HG02840 (cell line): ENCODE results near the gene HDAC8.

Source experiments
- ATAC-seq: cut with Tn5 transposase; IDR thresholded peaks from one replicate; pipeline ENCODE4 v1.9.1; 2021; ENCODE audit warnings: mild to moderate bottlenecking, moderate library complexity, moderate number of reproducible peaks; ENCODE audit not compliant: unreplicated experiment, low FRiP score

HDAC8 gene

DNA sequence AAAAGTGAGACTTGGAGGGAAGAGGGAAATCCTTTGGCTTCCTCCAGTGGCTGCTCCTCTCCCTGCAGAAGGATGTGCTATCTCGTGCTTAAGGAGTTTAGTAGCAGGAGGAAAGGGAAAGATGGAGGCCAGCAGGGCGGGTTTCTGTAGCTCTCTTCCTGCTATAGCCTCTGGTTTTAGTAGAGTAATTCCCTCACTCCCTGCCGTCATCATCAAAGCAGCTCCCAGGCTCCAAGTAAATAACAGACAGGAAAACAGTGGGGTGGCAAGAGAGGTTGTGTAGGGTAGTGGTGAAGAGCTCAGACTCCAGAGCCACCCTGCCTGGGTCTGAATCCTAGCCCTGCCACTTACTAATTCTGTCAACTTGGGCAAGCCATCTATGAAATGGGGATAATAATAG is 185.4 kb downstream of the HDAC8 start:
- ATAC-seq = no peak

DNA sequence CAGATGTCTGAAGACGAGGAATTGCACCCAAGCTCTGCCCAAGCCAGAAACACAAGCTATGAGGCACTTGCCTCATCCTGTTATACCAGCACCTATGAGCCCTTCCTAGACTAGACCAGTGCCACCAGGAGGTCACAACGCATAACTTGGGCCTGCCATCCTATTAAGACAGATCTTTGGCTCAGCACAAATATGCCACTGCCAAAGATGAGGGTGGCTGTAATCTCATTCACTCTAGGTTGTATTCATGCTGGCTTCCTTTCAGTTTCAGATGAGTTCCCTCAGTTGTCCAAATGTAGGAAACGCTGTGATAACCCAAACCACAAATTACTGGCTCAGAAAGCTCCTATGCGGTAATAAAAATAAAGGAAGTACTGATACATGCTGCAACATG is 190.4 kb downstream of the HDAC8 start:
- ATAC-seq = no peak

DNA sequence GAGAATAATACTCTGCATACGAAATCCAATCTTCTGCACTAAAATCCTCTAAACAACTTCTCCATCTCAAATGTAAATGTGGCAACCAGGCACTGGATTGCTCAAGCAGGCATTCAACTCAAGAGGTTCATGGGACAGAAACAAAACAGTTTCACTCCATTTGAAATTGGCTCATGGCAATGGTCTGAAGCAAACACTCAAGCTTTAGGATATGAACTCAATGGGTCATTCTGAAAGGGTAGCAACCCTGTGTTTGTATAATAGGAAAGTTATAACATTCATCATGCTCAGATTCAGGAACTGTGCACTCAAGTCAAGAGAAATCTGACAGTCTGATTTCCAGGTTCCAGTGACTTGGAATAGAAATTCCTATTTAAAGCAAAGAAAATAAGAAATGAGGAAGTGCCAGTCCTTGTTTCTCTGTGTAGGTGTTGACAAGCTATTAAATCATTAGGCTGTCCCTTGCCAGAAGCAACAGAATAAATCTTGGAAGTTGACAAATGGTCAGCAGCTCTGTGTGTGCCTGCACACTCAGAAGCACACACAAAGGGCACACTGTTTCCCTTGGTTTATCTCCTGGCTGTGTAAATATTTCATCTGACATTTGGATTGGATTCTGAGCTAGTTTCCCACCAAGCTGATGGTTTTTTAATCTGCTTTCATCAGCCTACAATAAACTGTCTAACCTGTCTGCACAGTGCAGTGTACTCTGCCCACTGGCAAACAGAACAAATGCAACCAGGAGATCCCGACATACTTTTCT is 191.0 kb downstream of the HDAC8 start:
- no peak for ATAC-seq

DNA sequence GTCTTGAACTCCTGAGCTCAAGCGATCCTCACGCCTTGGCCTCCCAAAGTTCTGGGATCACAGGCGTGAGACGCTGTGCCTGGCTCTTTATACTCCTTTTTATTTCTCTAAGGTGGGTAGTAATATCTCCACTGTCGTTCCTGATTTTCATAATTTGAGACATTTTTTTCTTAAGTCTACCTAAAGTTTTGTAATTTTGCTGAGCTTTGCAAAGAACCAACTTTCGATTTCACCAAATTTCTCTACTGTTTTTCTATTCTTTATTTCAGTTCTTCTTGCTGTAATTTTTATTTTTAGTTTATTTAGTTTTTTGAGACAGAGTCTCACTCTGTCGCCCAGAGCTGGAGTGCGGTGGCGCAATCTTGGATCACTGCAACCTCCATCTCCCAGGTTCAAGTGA is 196.5 kb downstream of the HDAC8 start:
- no peak for ATAC-seq

DNA sequence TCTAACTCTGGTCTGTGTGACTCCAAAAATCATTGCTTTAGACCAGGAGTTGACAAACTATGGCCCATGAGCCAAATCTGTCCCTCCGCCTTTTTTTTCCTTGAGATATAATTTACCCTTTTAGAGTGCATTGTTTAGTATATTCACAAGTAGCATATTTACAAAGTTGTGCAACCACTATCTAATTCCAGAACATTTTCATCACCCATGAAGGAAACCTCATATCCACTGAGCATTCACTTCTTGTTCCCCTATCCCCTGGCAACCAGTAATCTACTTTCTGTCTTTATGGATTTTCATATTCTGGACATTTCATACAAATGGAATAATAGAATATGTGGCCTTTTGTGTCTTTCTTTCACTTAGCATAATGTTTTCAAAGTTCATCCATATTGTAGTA is 199.5 kb downstream of the HDAC8 start:
- ATAC-seq = no peak

DNA sequence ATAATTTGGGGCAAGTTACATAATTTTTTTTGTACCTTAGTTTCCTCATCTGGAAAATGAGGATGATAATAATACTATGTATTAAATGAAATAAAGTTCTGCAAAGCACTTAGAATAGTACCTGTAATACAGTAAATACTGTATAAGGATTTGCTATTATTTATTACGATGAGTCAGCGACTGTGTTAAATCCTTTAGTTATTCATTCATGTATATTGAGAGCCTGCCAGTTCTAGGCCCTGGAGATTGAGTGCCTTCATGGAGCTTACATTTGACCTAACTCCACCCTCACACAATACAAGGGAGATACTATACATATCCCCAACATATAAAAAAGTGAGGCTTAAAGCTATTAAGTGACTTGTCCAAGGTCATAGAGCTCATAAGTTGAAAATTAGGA is 199.9 kb downstream of the HDAC8 start:
- ATAC-seq = no peak

DNA sequence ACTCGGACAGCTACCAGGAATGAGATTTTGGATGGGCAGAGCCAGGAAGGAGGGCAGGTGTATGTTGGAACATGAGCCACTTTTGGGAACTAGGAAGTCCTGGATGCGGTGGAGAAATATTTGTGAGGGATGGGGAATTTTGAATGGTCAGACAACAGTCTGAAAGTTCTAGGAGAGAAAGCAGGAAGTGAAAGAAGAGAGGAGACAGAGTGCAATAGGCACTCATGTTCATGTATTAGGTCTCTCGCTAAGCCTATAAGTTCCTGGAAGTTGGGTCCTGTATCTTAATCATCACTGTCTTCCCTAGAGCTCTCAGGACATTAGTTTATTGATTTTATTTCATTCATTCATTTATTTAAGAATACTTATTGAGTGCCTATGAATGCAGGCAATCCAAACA is 201.2 kb downstream of the HDAC8 start:
- no peak for ATAC-seq

DNA sequence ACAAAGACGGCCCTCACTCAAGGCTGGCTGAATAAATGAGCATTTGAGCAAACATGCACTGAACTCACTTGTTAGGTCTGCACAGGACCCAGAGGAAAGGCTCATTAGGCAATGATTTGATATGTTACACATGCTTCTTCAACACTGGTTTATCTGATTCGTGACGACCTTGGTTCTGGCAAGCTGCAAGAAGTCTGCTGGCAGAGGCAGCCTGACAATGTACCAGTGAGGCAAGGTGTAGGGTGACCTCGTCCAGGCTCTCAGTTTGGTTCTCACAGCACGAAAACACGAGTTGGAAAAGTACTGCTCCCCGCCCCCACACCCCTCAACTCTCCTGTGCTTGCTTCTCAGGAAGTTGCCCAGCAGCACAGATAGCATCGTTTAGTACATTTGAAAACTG is 203.8 kb downstream of the HDAC8 start:
- no peak for ATAC-seq

DNA sequence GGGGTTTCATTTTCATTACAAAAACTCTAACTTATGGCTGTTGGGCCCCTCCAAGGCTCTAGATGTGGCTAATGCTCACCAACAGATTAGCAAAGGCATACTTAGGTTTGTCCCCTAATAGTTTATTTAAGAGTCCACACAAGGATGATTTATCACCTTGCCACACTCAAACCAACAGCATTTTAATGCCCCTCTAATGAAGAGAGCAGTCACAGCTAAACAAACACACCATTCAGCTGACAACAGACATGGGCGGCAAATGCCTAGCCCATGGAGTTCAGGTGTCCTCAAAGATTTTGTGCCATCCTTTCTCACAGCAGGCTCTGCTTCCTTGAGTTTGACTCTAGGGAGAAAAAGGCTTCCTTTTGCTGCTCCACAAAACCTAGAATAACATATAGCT is 205.1 kb downstream of the HDAC8 start:
- ATAC-seq = no peak

DNA sequence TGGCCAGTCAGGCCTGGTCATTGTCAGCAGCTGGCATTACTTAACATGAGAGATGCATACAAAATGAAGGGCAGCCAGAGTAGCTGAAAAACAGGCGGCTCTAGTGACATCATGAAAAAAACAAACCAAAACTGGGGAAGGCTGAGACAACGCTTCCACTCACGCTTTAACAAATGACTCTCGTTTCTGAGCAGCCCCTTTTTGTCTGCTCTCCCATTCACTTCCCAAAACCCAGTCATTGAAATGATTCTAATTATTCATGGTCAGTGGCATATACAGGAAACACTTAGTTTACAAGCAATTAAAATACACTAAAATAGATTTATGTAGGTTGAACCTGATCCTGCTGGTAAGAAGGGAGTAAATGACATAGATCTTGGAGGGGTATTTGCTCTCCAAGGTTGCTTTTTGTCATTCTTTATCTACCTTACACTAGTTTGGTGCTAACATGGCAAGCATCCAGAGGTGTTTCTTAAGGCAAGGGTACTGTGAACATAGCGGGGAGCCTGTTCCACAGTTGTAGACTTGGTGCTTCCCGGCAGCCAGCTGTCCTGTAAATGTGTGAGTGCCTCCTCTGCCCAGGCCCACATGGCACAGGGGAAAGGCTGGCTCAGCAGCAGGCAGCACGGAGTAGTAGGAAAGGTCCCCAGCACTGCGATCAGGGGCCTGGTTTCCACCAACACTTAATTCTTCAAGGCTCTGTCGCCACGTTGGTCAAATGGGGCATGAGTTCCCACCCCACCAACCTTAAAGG is 205.8 kb downstream of the HDAC8 start:
- ATAC-seq = no peak

DNA sequence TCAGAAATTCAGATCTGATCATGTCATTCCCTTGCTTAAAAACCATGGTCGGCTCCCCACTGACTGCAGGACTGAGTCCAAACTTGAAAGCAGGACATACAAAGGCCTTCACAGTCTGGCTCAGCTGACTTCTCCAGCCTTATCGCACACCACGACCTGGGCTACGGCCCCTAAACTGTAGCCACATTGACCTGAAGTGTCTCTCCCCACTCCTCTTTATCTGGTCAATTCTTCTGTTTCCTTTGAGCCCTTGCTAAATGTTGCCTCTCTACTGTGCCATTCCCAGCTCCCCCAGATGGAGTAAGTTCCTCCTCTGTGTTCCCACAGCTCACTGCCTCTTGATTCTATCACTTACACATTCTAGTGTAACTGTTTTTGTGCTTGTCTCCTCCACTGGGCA is 206.5 kb downstream of the HDAC8 start:
- ATAC-seq = no peak

DNA sequence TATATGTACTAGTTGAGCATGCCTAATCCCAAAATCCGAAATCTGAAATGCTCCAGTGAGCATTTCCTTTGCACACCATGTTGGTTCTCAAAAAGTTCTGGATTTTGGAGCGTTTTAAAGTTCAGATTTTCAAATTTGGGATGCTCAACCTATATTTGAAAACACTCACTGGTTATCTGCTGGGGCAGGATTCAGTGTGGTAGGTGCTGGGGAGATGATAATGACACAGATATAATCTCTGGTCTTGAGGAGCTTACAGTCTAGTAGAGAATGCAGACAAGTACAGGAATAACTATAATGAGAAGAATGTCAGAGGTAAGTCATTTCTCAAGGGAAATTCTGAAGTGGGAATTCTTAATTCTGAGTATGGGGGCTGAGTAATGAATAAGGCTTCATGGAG is 207.5 kb downstream of the HDAC8 start:
- no peak for ATAC-seq

DNA sequence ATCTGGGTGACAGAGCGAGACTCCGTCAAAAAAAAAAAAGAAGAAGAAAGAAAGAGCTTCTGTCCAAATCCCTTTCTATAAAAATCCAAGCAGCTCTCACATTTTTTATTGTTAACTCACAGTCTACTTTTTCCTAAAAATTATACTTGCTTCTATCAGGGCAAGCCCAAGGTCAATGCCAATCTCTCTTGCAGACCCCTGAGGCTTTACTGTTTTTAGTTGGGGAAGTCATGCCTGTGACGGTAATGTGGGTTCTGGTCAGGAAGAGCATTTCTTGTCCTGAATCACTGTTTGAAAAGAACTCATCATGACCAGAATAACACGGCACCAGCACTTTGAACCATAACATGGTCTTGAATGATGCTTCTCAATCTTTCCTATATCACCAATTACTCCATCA is 212.3 kb downstream of the HDAC8 start:
- no peak for ATAC-seq

DNA sequence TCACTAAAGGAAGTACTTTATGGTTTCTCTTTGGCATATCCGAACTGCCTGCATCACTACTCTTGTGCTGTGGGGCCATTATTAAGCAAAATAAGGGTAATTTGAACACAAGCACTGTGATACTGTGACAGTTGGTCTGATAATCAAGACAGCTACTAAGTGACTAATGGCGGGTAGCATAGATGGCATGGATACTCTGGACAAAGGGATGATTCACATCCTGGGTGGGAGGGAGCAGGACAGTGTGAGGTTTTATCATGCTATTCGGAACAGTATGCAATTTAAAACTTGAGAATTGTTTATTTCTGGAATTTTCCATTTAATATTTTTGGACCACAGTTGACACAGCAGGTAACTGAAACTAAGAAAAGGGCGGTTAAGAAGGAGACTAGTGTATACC is 214.3 kb downstream of the HDAC8 start:
- no peak for ATAC-seq

DNA sequence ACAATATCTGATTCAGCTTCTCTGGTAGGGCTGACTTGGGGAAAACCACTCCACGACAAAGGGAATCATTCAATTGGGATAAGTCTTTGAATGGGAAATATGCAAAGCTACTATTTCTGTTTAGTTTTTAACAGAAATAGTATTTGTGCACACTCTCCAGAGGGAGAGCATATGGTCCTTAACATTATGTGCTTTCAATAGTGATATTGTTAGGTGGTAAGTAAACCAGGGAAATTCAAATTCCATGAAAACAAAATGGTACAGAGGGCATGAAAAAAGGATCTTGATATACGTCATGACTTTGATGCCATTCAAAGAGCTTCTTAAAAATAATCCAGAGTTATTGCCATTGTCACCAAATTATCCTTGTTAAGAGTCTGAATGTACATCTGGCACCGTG is 219.9 kb downstream of the HDAC8 start:
- no peak for ATAC-seq

DNA sequence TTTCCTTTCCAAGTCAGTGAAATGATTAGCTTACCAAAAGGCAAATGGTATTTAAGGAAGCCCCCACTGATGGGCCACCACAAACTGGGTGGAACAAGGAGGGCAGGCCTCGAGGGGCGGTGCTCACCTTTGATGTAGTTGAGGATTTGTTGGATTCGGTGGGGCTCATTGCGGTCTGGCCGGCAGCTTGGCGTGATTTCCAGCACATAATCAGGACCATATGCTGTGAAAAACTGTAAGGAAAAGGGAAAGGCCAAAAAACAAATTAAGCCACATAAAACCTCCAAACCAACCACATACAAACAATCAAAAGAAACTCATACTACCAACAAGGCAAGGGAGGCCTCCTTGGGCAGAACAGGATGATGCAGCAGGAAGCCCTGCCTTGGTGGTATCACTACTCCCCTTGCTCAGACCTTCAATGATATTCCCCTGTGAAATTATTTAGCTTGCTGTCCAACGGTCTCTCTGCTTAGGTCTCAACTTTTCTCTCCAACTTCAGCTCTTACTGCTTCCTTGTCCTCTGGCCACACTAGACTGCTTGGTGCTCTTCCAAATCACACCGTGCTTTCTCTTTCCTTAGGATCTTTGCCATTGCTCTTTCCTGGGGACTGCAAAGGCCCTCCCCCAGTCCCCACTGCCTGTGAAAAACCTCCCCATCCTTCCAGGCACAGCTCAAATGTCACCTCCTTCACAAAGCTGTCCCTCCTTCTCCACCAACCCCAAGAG is 220.9 kb downstream of the HDAC8 start:
- no peak for ATAC-seq

DNA sequence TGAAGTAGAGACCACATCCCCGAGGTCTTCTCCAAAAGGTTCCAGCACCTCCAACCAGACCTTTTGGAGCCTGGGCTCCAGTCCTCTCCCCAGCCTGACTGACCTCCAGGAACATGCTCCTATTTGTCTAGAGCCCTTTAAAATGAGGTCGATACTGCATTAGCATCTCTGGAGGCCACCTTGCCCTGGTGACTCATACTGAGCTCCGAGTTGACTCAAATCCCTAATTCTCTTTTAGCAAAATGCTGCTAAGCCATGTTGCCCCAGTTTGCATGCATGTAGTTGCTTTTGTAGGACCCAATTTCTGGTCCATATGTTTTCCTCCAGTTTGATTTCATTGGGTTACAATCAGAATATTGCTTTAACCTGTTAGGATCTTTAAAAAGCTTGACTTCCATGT is 223.5 kb downstream of the HDAC8 start:
- no peak for ATAC-seq

DNA sequence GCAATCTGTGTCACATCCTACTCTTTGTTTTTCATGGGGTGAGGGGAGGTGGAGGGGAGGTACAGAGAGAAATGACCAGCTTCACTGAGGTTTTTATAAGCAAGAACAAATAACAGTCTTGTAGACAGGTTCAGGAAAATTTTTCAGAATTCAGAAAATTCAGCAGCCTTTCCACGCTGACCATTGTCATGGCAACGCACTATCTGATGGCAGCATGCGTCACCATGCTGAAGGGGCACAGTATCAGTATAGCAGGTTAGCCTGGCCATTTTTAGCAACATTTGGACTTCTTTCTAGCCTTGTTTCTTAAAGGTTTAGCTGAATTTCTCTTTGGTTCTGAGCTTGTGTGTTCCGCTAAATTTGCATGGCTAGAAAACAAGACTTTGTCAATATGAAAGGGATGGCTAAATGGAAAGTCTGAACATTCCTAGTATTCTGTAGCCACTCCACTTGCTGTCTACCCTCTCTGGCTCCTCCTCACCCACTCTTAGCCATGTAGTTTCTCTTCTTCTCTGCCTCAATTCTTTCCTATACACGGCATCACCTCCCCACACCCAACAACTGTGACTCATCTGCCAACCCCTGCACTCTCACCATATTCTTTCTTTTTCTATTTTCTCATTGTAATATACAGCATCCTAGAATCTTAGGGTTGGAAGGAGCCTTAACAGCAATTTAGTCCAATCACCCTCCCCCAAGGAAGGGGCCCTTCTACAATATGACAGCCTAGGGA is 224.2 kb downstream of the HDAC8 start:
- ATAC-seq = no peak

DNA sequence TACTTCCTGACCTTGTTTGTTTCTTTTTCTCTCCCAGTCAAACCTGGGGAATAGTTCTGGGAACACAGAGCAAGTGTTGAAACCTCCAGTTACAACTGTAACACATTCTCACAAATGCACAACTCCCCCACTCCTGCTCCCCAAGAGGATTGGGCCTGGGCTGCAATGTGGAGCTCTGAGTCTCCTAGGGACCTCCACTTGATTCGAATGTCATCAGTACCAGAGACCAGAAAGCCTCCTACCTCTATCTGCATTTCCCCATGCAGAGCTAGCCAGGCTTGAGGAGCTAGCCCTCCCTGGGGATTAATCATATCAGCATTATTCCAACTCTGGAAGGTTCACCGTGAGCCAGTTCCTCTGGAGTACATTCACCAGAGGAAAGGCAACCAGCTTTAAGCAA is 225.3 kb downstream of the HDAC8 start:
- no peak for ATAC-seq

DNA sequence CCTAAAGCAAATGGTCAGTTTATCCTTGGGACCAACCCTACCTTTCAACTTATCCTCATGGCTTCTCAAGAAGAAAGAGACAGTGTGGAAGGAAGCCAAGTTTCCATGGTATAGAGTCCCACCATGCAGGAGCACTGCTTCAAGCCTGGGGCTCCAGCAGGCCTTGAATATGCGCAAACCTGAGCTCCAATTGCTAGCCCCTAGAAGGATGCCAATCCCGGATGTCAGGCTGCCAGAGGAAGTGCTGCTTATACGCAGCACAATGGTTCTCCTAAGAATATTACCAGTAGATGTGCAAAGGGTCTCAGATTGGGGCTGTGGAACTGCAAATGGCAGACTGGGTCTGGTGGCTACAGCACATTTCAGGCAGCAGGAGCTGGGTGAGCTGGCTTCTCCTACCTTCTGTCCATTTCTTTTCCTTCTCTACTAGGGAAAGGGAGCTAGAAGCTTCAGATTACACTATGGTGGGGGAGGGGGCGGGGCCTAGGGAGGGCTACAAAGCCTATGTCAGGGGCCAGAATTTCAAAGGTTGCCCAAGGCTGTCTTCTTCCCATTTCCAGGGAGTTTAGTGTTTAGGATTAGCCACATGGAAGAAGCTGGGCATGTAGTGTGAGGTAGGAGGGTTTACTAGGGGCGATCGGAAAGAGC is 226.2 kb downstream of the HDAC8 start:
- no peak for ATAC-seq
